ENCODE measurements around the gene LRTM2.
A peak's percentile ranks its signal among the peaks of the same experiment; 100 is the strongest.

Gene LRTM2

DNA sequence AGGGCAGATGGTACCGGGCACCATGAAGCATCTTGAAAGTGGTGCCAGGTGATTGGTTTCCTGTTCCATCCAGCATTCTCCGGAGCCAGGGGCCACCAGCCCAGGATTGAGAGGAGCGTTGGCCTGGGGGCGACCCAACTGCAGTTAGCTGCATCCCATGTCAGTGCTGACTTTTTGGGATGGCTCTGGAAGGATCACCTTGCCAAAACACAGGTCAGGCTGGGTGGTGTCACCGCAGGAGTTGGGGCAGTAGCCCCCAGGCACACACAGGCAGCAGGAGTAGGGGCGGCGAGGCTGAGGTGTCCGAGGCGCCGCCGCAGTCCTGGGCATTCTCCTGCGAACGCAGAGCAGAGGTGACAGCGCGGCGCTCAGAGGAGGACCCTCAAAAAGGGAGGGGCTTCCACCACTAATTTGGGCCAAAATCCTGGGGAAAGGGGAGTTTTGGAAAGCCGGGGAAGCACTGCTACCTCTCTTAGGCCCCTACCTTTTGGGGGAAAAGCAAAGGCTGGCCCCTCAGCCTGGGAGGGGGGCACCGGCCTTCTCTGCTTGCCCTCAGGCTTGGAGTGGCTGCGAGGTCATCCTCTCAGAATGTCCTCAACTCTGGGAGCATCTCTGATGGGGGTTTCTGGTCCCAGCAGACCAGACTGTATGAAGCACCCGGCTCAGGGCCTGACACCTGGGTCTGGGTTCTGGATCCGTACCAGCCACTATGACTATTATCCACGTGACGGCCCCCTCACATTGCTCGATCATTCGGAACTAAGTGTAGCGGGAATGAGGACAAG, 26.7 kb upstream of the LRTM2 start:
- DNase-seq (ENCODE audit: low read depth) = no peak
- TF ChIP-seq, protein P1, sequence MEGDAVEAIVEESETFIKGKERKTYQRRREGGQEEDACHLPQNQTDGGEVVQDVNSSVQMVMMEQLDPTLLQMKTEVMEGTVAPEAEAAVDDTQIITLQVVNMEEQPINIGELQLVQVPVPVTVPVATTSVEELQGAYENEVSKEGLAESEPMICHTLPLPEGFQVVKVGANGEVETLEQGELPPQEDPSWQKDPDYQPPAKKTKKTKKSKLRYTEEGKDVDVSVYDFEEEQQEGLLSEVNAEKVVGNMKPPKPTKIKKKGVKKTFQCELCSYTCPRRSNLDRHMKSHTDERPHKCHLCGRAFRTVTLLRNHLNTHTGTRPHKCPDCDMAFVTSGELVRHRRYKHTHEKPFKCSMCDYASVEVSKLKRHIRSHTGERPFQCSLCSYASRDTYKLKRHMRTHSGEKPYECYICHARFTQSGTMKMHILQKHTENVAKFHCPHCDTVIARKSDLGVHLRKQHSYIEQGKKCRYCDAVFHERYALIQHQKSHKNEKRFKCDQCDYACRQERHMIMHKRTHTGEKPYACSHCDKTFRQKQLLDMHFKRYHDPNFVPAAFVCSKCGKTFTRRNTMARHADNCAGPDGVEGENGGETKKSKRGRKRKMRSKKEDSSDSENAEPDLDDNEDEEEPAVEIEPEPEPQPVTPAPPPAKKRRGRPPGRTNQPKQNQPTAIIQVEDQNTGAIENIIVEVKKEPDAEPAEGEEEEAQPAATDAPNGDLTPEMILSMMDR (conservative IDR thresholded peaks at IDR 0.05; ENCODE audit: low read depth, low read length) = no peak
- no peak overlapping the region for H3K4me3 ChIP-seq (ENCODE audit: low read depth, low read length)

DNA sequence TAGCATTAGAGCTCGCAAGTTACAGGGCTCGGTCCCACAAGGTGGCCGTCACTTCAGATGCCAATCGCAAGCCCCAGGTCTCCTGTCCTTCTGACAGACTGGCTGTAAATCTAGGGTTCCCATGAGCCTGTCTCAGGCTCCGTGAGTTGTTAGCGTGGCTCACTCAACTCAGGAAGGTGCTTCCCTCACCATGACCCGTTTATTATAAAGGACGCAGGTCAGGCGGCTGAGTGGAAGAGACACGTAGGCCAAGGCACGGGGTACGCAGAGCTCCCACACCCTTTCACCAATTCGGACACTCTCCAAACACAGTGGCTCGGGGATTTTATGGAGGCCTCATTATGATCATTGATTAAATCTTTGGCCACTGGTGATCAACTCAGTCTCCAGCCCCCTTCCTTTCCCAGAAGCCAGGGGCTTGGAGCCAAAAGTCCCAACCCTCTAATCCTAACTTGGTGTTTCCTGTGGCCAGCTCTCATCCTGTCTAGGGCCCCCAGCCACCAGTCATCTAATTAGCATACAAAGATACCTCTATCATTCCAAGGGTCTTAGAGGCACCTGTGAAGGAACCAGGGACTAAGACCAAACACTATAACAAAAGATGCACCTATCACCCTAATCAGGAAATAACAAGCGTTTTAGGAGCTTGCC, 25.8 kb upstream of the LRTM2 start:
- no peak overlapping the region for H3K4me3 ChIP-seq (ENCODE audit: low read depth, low read length)
- DNase-seq (ENCODE audit: low read depth) = no peak
- TF ChIP-seq, protein P1 (conservative IDR thresholded peaks at IDR 0.05; ENCODE audit: low read depth, low read length) = no peak

DNA sequence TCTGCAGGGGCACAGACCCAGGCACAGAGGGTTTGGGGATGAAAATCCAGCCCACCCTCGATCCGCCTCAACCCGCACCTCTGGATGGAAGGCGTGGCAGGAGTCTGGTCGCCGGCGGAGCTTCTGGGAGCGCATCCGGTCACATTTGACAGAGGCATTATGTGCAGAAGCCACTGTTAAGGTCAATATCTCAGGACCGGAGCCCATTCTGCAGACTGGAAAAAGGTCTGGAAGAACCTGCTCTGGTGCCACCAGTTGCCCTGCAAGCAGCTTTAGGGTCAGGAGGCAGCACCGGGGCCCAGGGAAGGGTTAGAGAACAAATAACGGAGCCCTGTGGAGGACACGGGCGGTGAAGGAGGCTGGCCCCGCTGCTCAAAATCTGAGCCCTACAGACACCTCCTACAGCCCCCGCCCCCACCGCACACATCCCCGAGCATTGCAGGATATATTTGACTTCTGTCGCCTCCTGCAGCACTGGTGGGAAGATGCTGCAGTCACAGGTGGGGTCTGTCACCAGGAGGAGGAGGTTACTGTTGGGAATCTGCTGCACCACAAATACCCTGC, 25.1 kb upstream of the LRTM2 start:
- no peak for DNase-seq (ENCODE audit: low read depth)
- TF ChIP-seq, protein P1 (conservative IDR thresholded peaks at IDR 0.05; ENCODE audit: low read depth, low read length) = no peak
- no peak overlapping the region for H3K4me3 ChIP-seq (ENCODE audit: low read depth, low read length)

DNA sequence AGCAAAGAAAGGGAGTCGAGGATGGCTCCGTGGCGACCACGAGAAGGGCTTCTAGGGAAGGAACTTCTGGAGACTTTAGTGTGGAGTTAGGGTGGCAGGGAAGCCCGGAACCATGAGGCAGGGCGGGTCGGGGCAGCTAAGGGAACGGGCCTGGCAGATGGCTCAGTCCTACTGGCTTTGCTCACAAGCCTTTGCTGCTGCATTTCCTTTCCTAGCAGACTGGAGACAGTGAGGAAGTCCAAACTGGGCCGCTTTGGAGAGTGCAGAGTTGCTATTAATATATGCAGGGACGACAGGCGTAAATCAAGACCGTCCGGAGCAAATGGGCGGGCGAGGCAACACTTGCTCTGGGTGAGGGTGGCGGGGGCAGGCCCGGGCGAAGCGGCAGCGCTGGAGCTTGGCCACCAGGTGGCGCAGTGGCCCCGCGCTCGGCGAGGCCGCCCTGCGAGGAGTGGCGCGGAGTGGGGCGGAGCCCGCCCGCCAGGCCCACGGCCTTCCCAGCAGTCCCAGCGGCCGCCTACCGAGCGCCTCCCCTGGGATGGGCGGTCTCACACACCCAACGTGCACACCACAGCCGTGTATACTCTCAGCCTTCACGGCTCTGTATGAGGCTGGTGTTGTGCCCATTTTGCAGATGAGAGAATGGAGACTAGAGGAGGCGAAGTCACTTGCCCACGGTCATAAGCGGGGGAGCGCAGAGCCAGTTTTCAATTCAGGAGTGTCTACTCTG, 24.4 kb upstream of the LRTM2 start:
- H3K4me3 ChIP-seq (ENCODE audit: low read depth, low read length) = peak overlapping the region; percentile 53
- DNase-seq (ENCODE audit: low read depth) = peak; percentile 90
- TF ChIP-seq, protein P1 (conservative IDR thresholded peaks at IDR 0.05; ENCODE audit: low read depth, low read length) = peak; percentile 58

DNA sequence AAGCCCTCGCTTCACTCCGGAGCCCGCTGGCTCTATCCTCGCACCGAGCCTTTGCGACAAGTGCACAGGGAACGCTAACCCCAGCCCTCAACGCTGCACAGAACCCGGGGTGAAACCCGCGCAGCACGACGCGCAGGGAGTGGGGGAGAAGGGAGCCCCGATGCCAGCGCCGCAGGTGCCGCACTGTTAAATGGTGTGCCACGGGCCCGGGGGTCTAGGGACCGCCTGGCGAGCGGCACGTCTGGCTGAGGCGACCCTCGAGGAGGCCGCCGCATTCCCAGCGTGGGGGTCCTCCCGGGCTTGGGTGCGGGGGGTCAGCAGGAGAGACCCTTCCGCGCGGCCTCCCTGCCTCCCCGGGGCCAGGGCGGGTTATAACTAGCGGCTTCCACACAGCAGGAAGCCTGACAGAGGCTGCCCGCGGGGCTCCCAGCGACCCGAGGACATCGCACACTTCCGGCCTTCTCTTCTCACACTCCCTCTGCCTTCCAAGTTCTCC, 23.8 kb upstream of the LRTM2 start:
- peak overlapping the region; percentile 53 for H3K4me3 ChIP-seq (ENCODE audit: low read depth, low read length)
- TF ChIP-seq, protein P1 (conservative IDR thresholded peaks at IDR 0.05; ENCODE audit: low read depth, low read length) = no peak
- DNase-seq (ENCODE audit: low read depth) = no peak

DNA sequence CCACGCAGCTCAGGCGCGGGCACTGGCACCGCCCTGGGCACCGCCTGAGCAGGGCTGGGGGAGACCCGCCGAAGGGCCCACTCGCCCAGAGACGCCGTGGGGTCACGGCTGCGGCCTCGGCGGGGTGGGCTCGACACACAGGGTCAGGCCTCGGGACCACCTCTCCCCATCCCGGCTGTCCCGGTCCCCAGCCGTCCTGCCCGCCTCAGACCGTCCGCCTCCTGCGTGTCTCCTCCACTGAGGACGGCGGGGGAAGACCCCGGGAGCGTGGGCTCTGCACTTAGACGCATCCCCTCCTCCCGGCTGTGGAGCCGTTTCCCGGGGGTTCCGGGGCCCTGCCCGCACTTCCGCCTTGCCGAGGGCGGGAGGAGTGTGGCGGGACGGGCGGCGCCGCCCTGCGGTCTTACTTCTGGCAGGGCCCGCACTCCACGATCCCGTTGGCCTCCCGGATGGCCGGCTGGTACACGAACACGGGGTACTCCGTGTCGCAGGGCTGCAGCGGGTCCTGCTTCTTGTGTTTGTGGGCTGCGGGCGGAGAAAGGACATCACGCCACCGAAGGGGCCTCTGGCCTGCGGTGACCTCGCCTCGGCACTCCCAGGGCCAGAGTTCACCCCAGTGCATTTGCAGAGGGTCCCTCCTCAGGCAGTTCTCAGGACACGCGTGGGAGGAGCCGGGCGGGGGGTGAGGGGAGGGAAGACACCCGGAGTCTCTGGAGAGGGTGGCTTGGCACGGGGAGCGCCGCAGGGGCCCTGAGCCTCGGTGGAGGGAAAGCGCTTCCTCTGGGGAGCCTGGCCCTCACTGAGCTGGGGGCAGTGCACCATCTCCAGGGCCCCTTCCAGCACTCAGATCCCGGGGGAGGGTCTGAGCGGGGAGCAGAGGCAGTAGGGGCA, 23.1 kb upstream of the LRTM2 start:
- H3K4me3 ChIP-seq (ENCODE audit: low read depth, low read length) = peak overlapping the region; percentile 53
- TF ChIP-seq, protein P1 (conservative IDR thresholded peaks at IDR 0.05; ENCODE audit: low read depth, low read length) = no peak
- no peak for DNase-seq (ENCODE audit: low read depth)
